NB4 (cell line): ENCODE data around the gene GOLGA8R.
"Not testable (repeated sequence)": the region's sequence is repeated elsewhere in the genome, so short reads cannot be mapped to it uniquely, and the experiment has no call there.

Source experiments
- DNase-seq: peaks from one replicate; pipeline ENCODE4 v3.0.0; 2010; ENCODE audit warnings: low read depth
- H3K4me3 ChIP-seq: one replicate; pipeline ENCODE4 v1.5.1; 2011; ENCODE audit warnings: mild to moderate bottlenecking, low read depth, low read length, moderate library complexity

Gene GOLGA8R, protein sequence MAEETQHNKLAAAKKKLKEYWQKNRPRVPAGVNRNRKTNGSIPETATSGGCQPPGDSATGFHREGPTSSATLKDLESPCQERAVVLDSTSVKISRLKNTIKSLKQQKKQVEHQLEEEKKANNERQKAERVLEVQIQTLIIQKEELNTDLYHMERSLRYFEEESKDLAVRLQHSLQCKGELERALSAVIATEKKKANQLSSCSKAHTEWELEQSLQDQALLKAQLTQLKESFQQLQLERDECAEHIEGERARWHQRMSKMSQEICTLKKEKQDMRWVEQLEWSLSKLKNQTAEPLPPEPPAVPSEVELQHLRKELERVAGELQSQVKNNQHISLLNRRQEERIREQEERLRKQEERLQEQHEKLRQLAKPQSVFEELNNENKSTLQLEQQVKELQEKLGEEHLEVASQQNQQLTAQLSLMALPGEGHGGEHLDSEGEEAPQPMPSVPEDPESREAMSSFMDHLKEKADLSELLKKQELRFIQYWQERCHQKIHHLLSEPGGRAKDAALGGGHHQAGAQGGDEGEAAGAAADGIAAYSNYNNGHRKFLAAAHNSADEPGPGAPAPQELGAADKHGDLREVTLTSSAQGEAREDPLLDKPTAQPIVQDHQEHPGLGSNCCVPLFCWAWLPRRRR

DNA sequence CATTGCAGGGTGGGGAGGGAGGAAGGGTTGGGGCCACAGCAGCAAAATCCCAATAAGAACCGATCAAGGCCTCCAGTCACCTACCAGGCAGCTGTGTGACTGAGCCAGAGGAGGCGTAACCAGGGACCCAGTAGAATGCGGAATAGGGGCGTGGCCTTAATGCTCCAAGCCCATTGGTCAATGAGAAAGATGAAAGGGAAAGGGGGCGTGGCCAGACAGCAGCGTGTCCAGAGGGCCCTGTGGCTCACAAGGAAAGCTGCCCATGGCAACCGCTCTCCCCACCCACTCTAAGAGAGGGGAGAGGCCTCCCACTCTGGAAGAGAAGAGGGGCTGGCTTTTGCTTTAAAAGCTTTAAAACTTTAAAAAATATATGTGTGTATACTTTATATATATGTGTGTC is at the start of gene GOLGA8R:
Gene GOLGA8R, minus strand, starts transcription at position 101 of the 400 bp plus-strand sequence. Its CDS starts 98 bp downstream, at position 3.
- H3K4me3 ChIP-seq, DNase-seq: not testable (repeated sequence)

- not testable (repeated sequence) for DNase-seq, H3K4me3 ChIP-seq
Observed at GRCh38 chr15:30463849-30464248, 49.8 kb upstream of the GOLGA8R start.

DNA sequence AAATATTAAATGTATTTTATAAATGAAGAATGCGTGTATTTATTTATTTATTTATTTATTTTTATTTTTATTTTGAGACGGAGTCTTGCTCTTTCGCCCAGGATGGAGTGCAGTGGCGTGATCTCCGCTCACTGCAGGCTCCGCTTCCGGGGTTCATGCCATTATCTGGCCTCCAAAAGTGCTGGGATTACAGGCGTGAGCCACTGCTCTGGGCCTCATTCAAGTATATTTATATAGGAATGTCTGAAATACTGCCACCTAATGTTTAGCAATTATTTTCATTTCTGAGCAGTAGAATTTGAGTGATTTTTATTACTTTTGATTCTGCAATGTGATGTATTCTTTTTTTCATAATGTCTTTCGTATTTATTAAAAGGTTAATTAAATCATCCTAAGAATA is 48.1 kb upstream of the GOLGA8R start:
- H3K4me3 ChIP-seq, DNase-seq: not testable (repeated sequence)

DNA sequence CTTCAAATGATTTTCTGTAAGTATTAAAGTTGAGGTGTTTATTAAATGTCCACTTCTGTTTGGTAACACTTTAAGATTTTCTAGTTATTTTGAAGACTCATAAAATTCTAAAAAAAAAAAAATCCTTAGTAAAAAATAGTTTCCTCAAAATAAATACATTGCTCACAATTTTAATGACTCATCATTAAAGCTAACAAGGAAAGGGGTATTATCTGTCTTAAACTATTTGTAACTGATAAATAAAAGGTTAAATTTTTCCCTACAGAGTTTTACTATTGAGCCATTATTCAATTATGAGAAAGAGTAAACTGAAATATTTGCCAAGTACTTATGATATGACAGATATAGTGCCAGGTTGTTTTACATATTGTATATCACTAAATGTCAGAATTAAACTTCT is 38.6 kb upstream of the GOLGA8R start:
- not testable (repeated sequence) for H3K4me3 ChIP-seq, DNase-seq

DNA sequence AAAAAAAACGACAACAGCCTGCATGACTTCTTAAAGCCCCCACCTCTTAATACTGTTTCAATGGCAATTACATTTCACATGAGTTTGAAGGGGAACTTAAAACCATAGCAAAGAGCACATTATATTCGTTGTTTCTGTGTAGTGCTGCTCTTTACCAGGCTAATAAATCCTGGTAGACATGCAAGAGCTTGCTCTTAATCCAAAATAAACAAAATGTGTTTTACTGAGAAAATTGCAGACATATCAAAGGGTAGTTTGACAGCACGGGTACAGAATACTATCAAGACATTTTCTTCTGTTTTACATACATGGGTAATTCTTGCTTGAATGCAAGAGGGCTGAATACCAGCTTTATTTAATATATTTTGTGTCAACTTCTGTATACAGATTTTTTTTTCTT is 24.3 kb upstream of the GOLGA8R start:
- DNase-seq, H3K4me3 ChIP-seq: not testable (repeated sequence)

DNA sequence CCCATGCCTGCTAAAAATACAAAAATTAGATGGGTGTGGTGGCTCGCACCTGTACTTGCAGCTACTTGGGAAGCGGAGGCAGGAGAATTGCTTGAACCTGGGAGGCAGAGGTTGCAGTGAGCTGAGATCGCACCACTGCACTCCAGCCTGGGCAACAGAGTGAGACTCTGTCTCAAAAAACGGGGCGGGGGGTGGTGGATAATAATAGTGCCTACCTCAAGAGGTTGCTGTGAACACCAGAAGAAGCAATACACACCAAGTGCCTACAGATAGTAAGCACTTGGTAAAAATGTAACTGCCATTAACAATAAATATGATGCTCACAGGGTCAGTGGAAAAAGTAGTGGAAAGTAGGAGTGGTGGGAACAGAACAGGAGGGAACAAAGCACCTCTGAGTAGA is 21.8 kb upstream of the GOLGA8R start:
- not testable (repeated sequence) for DNase-seq

GRCh38 chr15:30420723-30421122 is 6.7 kb upstream of the GOLGA8R start:
- peak; percentile 55 for DNase-seq
- not testable (repeated sequence) for H3K4me3 ChIP-seq

More for the DNA sequence above, 21.8 kb upstream of the GOLGA8R start:
- not testable (repeated sequence) for H3K4me3 ChIP-seq

DNA sequence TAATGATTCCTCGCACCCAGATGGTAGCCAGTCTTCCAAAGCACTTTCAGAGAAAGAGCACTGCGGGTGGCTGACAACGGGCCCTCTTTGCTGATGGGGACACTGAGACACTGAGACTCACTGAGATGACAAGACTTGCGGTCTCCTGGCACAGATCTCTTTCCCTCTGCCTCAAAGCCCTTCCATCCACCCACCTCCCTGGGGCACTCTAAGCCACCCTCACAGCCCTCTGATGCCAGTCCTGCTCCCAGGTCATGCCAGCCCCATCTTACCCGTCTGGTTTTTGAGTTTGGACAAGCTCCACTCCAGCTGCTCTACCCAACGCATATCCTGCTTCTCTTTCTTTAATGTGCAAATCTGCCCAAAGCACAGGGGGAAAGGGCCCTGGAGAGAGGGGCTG is 6.4 kb downstream of the GOLGA8R start:
- DNase-seq: peak; percentile 0
- not testable (repeated sequence) for H3K4me3 ChIP-seq

- H3K4me3 ChIP-seq, DNase-seq: not testable (repeated sequence)
Observed at GRCh38 chr15:30398988-30399387, 15.1 kb downstream of the GOLGA8R start.

- DNase-seq: not testable (repeated sequence)
Observed at GRCh38 chr15:30393664-30393991, 20.4 kb downstream of the GOLGA8R start.

DNA sequence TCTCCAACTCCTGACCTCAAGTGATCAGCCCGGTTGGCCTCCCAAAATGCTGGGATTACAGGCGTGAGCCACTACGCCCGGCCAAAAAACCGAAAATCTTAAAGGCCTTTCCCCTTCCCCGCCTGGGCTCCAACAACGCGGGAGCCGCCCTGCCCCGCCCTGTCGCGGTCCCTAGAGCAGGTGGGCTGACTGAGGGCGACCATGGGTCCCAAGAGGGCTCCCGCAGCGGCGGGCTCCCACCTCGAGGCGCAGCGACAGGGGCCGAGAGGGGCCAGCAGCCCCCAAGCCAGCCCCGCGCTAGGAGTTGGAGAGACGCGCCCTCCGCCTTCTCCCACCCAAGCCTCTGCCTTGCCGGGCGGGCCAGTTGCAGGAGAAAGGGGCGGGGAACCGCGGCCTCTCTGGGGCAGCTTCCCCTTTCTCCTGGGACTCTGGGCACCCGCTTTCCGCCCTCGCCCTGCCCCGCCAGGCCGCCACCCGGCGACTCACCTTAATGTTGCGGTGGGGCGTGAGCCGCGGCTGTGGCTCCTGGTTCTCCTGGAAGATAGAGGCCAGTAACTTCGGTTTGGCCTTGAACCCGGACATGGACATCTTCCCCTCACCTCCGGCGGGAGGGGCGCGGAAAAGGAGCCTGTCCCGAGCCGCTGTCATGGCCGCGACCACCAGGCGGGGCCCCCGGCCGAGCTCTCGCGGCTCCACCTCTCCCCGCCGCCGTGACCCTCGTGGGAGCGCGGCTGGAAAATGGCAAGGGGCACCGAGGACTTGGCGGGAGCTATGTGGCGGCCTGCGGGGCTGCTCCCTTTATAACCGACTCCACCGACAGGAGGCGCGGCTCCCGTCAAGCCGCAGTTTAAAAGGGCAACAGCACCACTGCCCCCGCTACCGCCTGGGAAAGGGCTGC is 21.0 kb downstream of the GOLGA8R start, which contains the start of gene CHRFAM7A:
Gene CHRFAM7A, minus strand, starts transcription at position 775 of the 898 bp plus-strand sequence. CDS start 10,189 bp downstream, outside the sequence.
- H3K4me3 ChIP-seq, DNase-seq: not testable (repeated sequence)

More at GRCh38 chr15:30393664-30393991, 20.4 kb downstream of the GOLGA8R start:
- H3K4me3 ChIP-seq: not testable (repeated sequence)

GRCh38 chr15:30386318-30386887 is 27.7 kb downstream of the GOLGA8R start:
- not testable (repeated sequence) for H3K4me3 ChIP-seq, DNase-seq

- not testable (repeated sequence) for DNase-seq, H3K4me3 ChIP-seq
Observed at GRCh38 chr15:30377082-30377413, 37.0 kb downstream of the GOLGA8R start.

DNA sequence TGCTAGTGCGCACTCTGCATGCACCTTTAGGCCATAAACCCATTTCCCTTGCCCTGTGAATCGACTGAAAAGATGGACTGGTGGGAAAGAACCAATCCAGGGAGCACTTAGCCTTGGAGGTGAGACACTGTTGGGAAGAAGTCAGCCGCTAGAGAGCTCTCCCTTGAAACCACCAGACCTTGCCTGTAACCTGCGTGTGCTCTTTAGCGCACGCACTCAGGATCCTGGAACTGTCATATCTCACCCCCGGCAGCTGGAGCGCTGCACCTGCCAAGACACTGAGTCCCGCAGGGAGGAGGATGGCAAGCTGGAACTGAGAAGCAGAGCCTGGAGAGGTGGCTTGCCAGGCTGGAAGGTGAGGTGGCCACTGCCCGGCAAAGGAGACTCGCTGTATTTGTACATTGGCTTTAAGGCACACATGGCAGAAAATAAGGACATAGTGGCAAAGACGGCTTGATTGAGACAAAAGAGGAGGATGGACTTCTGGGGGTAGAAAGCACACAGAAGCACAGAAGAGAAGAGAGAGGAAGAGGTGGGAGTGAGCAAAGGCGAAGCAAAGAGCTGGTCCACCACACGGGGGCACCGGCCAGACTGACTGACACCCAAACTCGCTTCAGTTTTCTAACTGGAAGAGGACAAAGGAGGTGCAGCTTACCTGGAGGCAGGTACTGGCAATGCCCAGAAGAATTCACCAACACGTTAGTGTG is 37.5 kb downstream of the GOLGA8R start:
- DNase-seq, H3K4me3 ChIP-seq: not testable (repeated sequence)

DNA sequence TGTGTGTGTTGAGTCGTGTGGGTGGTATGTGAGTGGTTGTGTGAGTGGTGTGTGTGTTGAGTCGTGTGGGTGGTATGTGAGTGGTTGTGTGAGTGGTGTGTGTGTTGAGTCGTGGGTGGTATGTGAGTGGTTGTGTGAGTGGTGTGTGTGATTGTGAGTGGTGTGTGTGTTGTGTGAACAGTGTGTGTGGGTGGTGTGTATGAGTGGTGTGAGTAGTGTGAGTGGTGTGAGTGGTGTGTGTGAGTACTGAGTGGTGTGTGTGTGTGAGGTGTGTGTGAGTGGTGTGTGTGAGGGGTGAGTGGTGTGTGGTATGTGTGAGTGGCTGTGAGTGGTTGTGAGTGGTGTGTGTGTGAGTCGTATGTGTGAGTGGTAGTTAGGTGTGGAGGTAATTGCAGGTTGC is 38.2 kb downstream of the GOLGA8R start:
- not testable (repeated sequence) for H3K4me3 ChIP-seq, DNase-seq

GRCh38 chr15:30374862-30375261 is 39.2 kb downstream of the GOLGA8R start:
- not testable (repeated sequence) for DNase-seq, H3K4me3 ChIP-seq

DNA sequence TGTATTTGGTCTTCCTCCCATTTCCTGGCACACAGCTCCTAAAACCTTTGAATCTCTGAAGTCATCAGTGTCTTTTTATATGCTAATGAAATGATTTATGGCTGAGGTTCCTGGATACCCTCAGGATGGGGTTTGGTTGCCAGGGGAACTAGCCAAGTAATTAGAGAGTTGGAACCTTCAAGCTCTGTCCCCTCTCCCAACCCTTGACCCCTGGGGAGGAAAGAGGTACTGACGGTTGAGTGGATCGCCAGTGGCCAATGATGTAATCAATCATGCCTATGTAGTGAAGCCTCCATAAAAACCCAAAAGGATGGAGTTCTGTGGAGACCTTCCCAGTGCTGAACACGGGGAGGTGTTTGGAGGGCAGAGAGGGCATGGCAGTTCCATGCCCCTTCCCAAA is 45.8 kb downstream of the GOLGA8R start:
- not testable (repeated sequence) for DNase-seq, H3K4me3 ChIP-seq

- DNase-seq, H3K4me3 ChIP-seq: not testable (repeated sequence)
Observed at GRCh38 chr15:30367246-30367645, 46.8 kb downstream of the GOLGA8R start.
